Keratinocyte (primary cell): ENCODE results near the gene EEF2K. TPM values are rescaled to one million over a fixed set of nuclear protein-coding genes. Genes with fewer than 3 reads are reported as not detected.

Source experiments
- DNase-seq: peaks from one replicate; pipeline ENCODE4 v3.0.0-alpha.2; 2011; ENCODE audit warnings: low read depth, missing footprints, low spot score
- FAIRE-seq: peaks from 2 replicates; lab custom pipeline; 2011; peaks lifted over from hg19 to GRCh38; lab: Jason Lieb, UNC
- H2AFZ ChIP-seq: 2 replicates; pipeline ENCODE4 v1.6.0; 2012; ENCODE audit warnings: low read length, control low read depth, inconsistent platforms; ENCODE audit not compliant: control insufficient read depth
- H3K27ac ChIP-seq: 2 replicates; pipeline ENCODE4 v1.5.1; 2011; ENCODE audit warnings: low read length; ENCODE audit not compliant: control insufficient read depth, insufficient read depth
- H3K27me3 ChIP-seq: 3 replicates; pipeline ENCODE4 v1.6.0; 2011; ENCODE audit warnings: low read length; ENCODE audit not compliant: control insufficient read depth, insufficient read depth; ENCODE audit errors: extremely low read depth
- H3K36me3 ChIP-seq, 2 experiments: 2 replicates in 1 of 2; 3 replicates in 1 of 2; pipeline ENCODE4 v1.5.1; 2011; ENCODE audit warnings: low read length in 2 of 2, mild to moderate bottlenecking in 1 of 2; ENCODE audit not compliant: control insufficient read depth in 2 of 2, insufficient read depth in 2 of 2; ENCODE audit errors: extremely low read depth in 1 of 2
- H3K4me1 ChIP-seq: 3 replicates; pipeline ENCODE4 v1.5.1; 2011; ENCODE audit warnings: low read length; ENCODE audit not compliant: control insufficient read depth, insufficient read depth; ENCODE audit errors: extremely low read depth
- H3K4me2 ChIP-seq: 3 replicates; pipeline ENCODE4 v1.6.0; 2011; ENCODE audit warnings: low read depth, low read length; ENCODE audit not compliant: control insufficient read depth, insufficient read depth; ENCODE audit errors: extremely low read depth
- H3K4me3 ChIP-seq, 3 experiments: fragments of 200-600 bp in 1 of 3; sonication (generic) in 1 of 3; 2 replicates in 2 of 3; 3 replicates in 1 of 3; pipeline ENCODE4 v1.5.1; 2011 to 2016; ENCODE audit warnings: low read length in 3 of 3, mild to moderate bottlenecking in 3 of 3, control low read depth in 2 of 3, inconsistent platforms in 1 of 3, low read depth in 1 of 3, mixed read lengths in 1 of 3, mixed run types in 1 of 3, moderate library complexity in 1 of 3; ENCODE audit not compliant: control insufficient read depth in 2 of 3, insufficient read depth in 2 of 3; ENCODE audit errors: extremely low read depth in 1 of 3
- H3K79me2 ChIP-seq: 2 replicates; pipeline ENCODE4 v1.6.0; 2012; ENCODE audit warnings: low read length; ENCODE audit not compliant: control insufficient read depth, insufficient read depth
- H3K9ac ChIP-seq: 3 replicates; pipeline ENCODE4 v1.6.0; 2011; ENCODE audit warnings: low read length; ENCODE audit not compliant: control insufficient read depth, insufficient read depth; ENCODE audit errors: extremely low read depth
- H3K9me1 ChIP-seq: 3 replicates; pipeline ENCODE4 v1.6.0; 2011; ENCODE audit warnings: low read length; ENCODE audit not compliant: control insufficient read depth, insufficient read depth; ENCODE audit errors: extremely low read depth
- H3K9me3 ChIP-seq: 2 replicates; pipeline ENCODE4 v1.5.1; 2012; ENCODE audit warnings: low read depth, low read length; ENCODE audit not compliant: control insufficient read depth
- H4K20me1 ChIP-seq: 3 replicates; pipeline ENCODE4 v1.6.0; 2011; ENCODE audit warnings: low read length; ENCODE audit not compliant: control insufficient read depth, insufficient read depth; ENCODE audit errors: extremely low read depth
- EZH2 ChIP-seq: IDR thresholded peaks from one replicate; pipeline ENCODE4 v1.6.1; 2012; ENCODE audit warnings: inconsistent platforms, mild to moderate bottlenecking, low read length, moderate library complexity
- dilution Hi-C: fragments of 300-500 bp; cut with MboI; formaldehyde crosslinking; loops from one replicate; pipeline ENCODE4 v1.7.0; 2020; ENCODE audit warnings: low sequenced_read_pairs; ENCODE audit not compliant: extremely low pct_ligation_motif_present
- polyA plus RNA-seq, 5 experiments: library from polyadenylated mRNA; depleted of rRNA in 3 of 5; stranded (reverse) in 3 of 5; stranded (forward) in 1 of 5; unstranded in 1 of 5; fragments of >200 nt; gene quantifications; 1 replicate in 1 of 5; 2 replicates in 3 of 5; 3 replicates in 1 of 5; pipeline versions ENCODE4 v1.2.1 to v1.2.3, GENCODE V29; 2011 to 2012; ENCODE audit warnings: missing spikeins in 2 of 5, low read depth in 1 of 5, low replicate concordance in 1 of 5
- TF ChIP-seq, protein P1 (sequence below), 3 experiments: IDR thresholded peaks in 1 of 3; conservative IDR thresholded peaks in 1 of 3; optimal IDR thresholded peaks in 1 of 3; 2 replicates in 2 of 3; 3 replicates in 1 of 3; pipeline versions ENCODE3 to v1.5.1; 2011; ENCODE audit warnings: low read length in 3 of 3, mild to moderate bottlenecking in 3 of 3, moderate library complexity in 2 of 3, control low read depth in 1 of 3, inconsistent platforms in 1 of 3; ENCODE audit not compliant: insufficient read depth in 2 of 3; ENCODE audit errors: extremely low read depth in 1 of 3

Gene EEF2K
- polyA plus RNA-seq, 1 donor (not counting 4 experiments of a cell fraction or from before 2014, with no cell fraction given) = 7.3 TPM

DNA sequence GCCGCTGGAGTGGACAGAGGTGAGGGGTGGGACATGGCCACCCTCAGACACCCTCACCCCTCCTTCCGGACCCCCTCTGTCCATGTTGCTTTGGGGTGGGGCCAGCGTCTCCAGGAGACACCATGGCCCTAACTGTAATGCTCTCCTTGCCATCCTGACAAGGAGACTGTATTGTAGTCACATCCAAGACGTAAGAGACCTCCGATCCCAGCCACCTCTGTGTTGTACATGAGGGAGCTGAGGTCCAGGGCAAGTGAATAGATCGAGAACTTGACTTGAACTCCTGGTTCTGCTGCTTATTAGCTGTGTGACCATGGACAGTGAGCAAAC, 121.3 kb downstream of the EEF2K start:
- Histone ChIP-seq H3K9ac (no peak overlapping the region), H3K36me3 (peaks cover 18 to 34% of the 10 kb centered on the region in 2 experiments), H3K4me3 (no peak overlapping the region), H3K4me2 (no peak overlapping the region), H4K20me1 (peaks cover 4% of the 10 kb centered on the region), H3K27ac (no peak overlapping the region), H3K79me2 (peaks cover 2% of the 10 kb centered on the region), H3K4me1 (no peaks in the 10 kb centered on the region), H3K27me3 (no peaks in the 10 kb centered on the region), H3K9me3 (no peaks in the 10 kb centered on the region), H3K9me1 (no peaks in the 10 kb centered on the region), H2AFZ (no peak overlapping the region)
- DNase-seq (no peak), FAIRE-seq (no peak)
- no peak for TF ChIP-seq EZH2
- TF ChIP-seq, protein P1, sequence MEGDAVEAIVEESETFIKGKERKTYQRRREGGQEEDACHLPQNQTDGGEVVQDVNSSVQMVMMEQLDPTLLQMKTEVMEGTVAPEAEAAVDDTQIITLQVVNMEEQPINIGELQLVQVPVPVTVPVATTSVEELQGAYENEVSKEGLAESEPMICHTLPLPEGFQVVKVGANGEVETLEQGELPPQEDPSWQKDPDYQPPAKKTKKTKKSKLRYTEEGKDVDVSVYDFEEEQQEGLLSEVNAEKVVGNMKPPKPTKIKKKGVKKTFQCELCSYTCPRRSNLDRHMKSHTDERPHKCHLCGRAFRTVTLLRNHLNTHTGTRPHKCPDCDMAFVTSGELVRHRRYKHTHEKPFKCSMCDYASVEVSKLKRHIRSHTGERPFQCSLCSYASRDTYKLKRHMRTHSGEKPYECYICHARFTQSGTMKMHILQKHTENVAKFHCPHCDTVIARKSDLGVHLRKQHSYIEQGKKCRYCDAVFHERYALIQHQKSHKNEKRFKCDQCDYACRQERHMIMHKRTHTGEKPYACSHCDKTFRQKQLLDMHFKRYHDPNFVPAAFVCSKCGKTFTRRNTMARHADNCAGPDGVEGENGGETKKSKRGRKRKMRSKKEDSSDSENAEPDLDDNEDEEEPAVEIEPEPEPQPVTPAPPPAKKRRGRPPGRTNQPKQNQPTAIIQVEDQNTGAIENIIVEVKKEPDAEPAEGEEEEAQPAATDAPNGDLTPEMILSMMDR (optimal IDR thresholded peaks at IDR 0.05 in 1 of 3, IDR thresholded peaks at IDR 0.05 in 1 of 3, conservative IDR thresholded peaks at IDR 0.05 in 1 of 3; ENCODE audit: extremely low read depth in 1 of 3, insufficient read depth in 2 of 3, low read length in 3 of 3) = no peak
- dilution Hi-C loops = no loop called here

DNA sequence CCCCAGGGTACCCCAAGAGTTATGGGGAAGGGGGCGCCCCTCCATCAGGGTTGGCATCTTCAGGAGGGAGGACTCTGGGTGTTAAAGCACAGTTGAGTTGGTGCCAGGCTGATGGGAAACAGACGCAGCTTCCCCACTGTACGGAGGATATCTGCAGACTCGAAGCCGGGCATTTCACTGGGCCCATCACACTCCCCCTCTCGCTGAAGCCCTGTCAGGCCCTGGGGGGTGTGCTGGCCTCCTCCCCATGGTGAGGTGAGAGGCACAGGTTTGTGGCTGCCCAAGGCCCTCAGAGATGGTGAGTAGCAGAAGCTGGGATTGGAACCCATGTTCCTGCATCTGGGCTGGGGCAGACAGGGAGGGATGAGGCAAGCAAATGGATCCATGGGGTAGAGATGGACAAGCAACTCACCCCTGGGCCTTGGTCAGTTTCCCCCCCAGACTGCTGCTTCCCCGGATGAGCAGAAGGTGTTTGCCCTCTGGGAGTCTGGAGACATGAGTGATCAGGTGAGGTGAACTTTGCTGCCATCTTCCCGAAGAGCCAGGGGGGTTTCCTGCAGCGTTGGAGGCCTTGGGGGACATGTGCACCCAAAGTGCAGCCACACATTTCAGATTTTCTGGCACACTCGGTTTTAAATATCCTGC, 122.1 kb downstream of the EEF2K start:
- FAIRE-seq = no peak

More for the DNA sequence above, 122.1 kb downstream of the EEF2K start:
- Histone ChIP-seq H3K27me3 (no peaks in the 10 kb centered on the region), H4K20me1 (peaks cover 4% of the 10 kb centered on the region), H3K9ac (no peak overlapping the region), H2AFZ (no peak overlapping the region), H3K9me3 (no peaks in the 10 kb centered on the region), H3K36me3 (peaks cover 20 to 27% of the 10 kb centered on the region in 2 experiments), H3K27ac (no peak overlapping the region), H3K4me1 (no peaks in the 10 kb centered on the region), H3K9me1 (no peaks in the 10 kb centered on the region), H3K79me2 (no peaks in the 10 kb centered on the region), H3K4me3 (no peak overlapping the region), H3K4me2 (no peak overlapping the region)
- TF ChIP-seq, protein P1 (optimal IDR thresholded peaks at IDR 0.05 in 1 of 3, IDR thresholded peaks at IDR 0.05 in 1 of 3, conservative IDR thresholded peaks at IDR 0.05 in 1 of 3; ENCODE audit: extremely low read depth in 1 of 3, insufficient read depth in 2 of 3, low read length in 3 of 3) = no peak
- no peak for TF ChIP-seq EZH2
- no peak for DNase-seq
- dilution Hi-C loops = no loop called here
